Measurements from ENCODE around the gene SASS6. TPM values are rescaled to one million over a fixed set of nuclear protein-coding genes. Genes with fewer than 3 reads are reported as not detected.

The SASS6 gene
- total RNA-seq, 4 donors from 2014 or later = 2.6 to 4.6 (median 3.5) TPM

DNA sequence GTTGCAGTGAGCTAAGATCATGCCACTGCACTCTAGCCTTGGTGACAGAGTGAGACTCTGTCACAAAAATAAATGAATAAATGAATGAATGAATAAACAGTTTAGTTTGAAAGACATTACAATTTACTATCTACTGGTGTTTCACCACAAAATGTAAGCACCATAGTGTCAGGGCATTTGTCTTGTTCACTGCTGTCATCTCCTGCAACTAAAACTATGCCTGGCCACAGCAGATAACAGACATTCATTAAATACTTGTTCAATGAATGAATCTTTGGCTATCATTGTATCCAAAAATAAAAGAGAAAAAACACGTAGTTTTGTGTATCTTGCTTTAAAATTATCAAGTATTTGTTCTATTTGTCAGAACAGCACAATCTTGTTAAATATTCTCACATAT lies 32.5 kb downstream of the SASS6 start:
- no peak overlapping the region for H3K4me3 ChIP-seq (replicated peaks in 1 of 3)
- intact Hi-C loops (cut with DNase I) = no loop called here
- TF ChIP-seq CTCF (IDR thresholded peaks at IDR 0.05) (no peak), POLR2A (IDR thresholded peaks at IDR 0.05) (no peak)
- DNase-seq = no peak
- H3K27ac ChIP-seq = no peak overlapping the region
- 75 to 78% methylated on average over 1 of the region's 1 CpG for WGBS, 2 donors
- no peaks in the 10 kb centered on the region for H3K27me3 ChIP-seq
- H3K9me3 ChIP-seq = no peaks in the 10 kb centered on the region
- H3K4me1 ChIP-seq = no peaks in the 10 kb centered on the region
- H3K36me3 ChIP-seq = peaks cover 0 to 5% of the 10 kb centered on the region in 2 donors

- H3K36me3 ChIP-seq = no peaks in the 10 kb centered on the region
- H3K9me3 ChIP-seq = no peaks in the 10 kb centered on the region
- H3K4me3 ChIP-seq (replicated peaks in 1 of 3) = no peak overlapping the region
- WGBS, 2 donors = 93 to 95% methylated on average over 3 of the region's 3 CpGs
- no peak for TF ChIP-seq POLR2A (IDR thresholded peaks at IDR 0.05)
- TF ChIP-seq CTCF (IDR thresholded peaks at IDR 0.05) = no peak
- H3K27me3 ChIP-seq = no peaks in the 10 kb centered on the region
- no peak for DNase-seq
- intact Hi-C loops (cut with DNase I) = no loop called here
- no peak overlapping the region for H3K27ac ChIP-seq
- H3K4me1 ChIP-seq = no peaks in the 10 kb centered on the region
Measured at GRCh38 chr1:100090471-100090870, 42.3 kb downstream of the SASS6 start.

DNA sequence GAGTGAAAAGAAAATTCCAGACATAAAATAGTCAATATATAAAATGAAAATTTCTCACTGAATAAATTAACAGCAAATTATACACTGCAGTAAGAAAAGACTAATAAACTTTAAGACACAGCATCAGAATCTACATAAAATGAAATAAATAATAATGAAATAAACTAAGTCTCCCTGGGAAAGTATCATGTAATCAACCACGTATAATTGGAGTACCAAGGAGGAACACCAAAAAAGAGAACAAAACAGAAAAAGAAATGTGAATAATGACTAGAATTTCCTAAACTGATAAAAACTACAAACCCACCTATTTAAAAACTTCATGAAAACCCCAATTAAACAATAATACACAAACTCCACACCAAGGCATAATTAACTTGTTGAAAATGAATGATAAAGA lies 43.6 kb downstream of the SASS6 start:
- no peak for DNase-seq
- no peaks in the 10 kb centered on the region for H3K36me3 ChIP-seq
- H3K4me1 ChIP-seq = no peaks in the 10 kb centered on the region
- H3K9me3 ChIP-seq = no peaks in the 10 kb centered on the region
- no peak overlapping the region for H3K4me3 ChIP-seq (replicated peaks in 1 of 3)
- TF ChIP-seq CTCF (IDR thresholded peaks at IDR 0.05) = no peak
- TF ChIP-seq POLR2A (IDR thresholded peaks at IDR 0.05) = no peak
- WGBS, 2 donors = 93 to 96% methylated on average over 1 of the region's 1 CpG
- intact Hi-C loops (cut with DNase I) = no loop called here
- no peak overlapping the region for H3K27ac ChIP-seq
- no peaks in the 10 kb centered on the region for H3K27me3 ChIP-seq

DNA sequence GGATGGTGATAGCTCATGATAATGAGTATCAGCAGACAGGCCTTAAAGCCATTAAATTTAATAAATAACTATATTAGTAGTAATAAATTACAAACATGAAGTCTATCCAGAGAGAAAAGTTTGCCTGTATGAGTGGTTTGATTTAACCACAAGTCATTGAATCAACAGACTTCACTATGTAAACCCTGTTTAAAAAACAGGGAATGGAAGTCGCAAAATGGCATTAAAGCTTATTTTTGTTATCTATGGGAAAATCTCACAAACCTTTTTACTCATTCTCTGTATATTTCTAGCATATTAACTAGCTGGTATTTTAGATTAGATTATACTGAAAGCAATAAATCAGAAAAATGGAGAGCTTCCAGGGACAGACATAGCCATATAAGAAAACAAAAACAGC lies 45.3 kb downstream of the SASS6 start:
- Histone ChIP-seq H3K4me3 (replicated peaks in 1 of 3) (no peak overlapping the region), H3K9me3 (no peaks in the 10 kb centered on the region), H3K36me3 (no peaks in the 10 kb centered on the region), H3K27me3 (no peaks in the 10 kb centered on the region), H3K4me1 (no peaks in the 10 kb centered on the region), H3K27ac (no peak overlapping the region)
- no peak for TF ChIP-seq CTCF (IDR thresholded peaks at IDR 0.05)
- no peak for TF ChIP-seq POLR2A (IDR thresholded peaks at IDR 0.05)
- intact Hi-C loops (cut with DNase I) = no loop called here
- no peak for DNase-seq
- WGBS, 2 donors = 93 to 95% methylated on average over 1 of the region's 1 CpG

GRCh38 chr1:100080331-100080730 lies 52.4 kb downstream of the SASS6 start:
- Histone ChIP-seq H3K36me3 (peaks cover 21 to 22% of the 10 kb centered on the region in 2 donors), H3K27ac (no peak overlapping the region), H3K4me3 (replicated peaks in 1 of 3) (no peak overlapping the region), H3K27me3 (no peaks in the 10 kb centered on the region), H3K4me1 (no peaks in the 10 kb centered on the region), H3K9me3 (no peaks in the 10 kb centered on the region)
- WGBS, 2 donors = 92% methylated on average over 3 of the region's 3 CpGs
- TF ChIP-seq POLR2A (IDR thresholded peaks at IDR 0.05) (no peak), CTCF (IDR thresholded peaks at IDR 0.05) (no peak)
- no peak for DNase-seq
- intact Hi-C loops (cut with DNase I) = no loop called here

All from thyroid gland (tissue), 4 donors.